Panc1 (cell line): ENCODE measurements around the gene HCFC1R1. TPM values are rescaled to one million over a fixed set of nuclear protein-coding genes. Genes with fewer than 3 reads are reported as not detected.

Experiments used
- ATAC-seq: fragments of 200-7000 bp; cut with Tn5 transposase; 2 replicates; pipeline ENCODE4 v1.9.1; 2020; ENCODE audit warnings: mild to moderate bottlenecking, moderate library complexity
- BruUV-seq: library from RNA; stranded (reverse); fragments of 400-500 nt; replicated peaks from 2 replicates; lab custom pipeline; 2021; lab: Mats Ljungman, UMichigan
- CTCF ChIA-PET: fragments of 300-600 bp; sonication (Branson Sonifier 250); formaldehyde crosslinking; loops from one replicate; lab custom pipeline; 2022; ENCODE audit warnings: antibody characterized with exemption; lab: Charles Lee
- POLR2A ChIA-PET: fragments of 300-600 bp; sonication (Branson Sonifier 250); formaldehyde crosslinking; loops from one replicate; lab custom pipeline; 2022; ENCODE audit warnings: antibody characterized with exemption; lab: Charles Lee
- DNase-seq: peaks from one replicate; pipeline ENCODE4 v3.0.0-alpha.2; 2010; ENCODE audit warnings: low read depth, low spot score
- H3K27ac ChIP-seq: 2 replicates; pipeline ENCODE4 v1.5.1; 2011; ENCODE audit warnings: mild to moderate bottlenecking, low read length, inconsistent platforms
- H3K27me3 ChIP-seq: fragments of 200-500 bp; sonication (Bioruptor generic); 2 replicates; pipeline ENCODE4 v1.6.0; 2014; ENCODE audit warnings: low read length, inconsistent platforms; ENCODE audit not compliant: control insufficient read depth, insufficient read depth
- H3K36me3 ChIP-seq: fragments of 200-500 bp; sonication (Bioruptor generic); 2 replicates; pipeline ENCODE4 v1.5.1; 2014; ENCODE audit warnings: inconsistent platforms, mild to moderate bottlenecking, low read length, moderate library complexity; ENCODE audit not compliant: control insufficient read depth, insufficient read depth
- H3K4me1 ChIP-seq: 2 replicates; pipeline ENCODE4 v1.5.1; 2011; ENCODE audit warnings: inconsistent platforms, mild to moderate bottlenecking, low read length, moderate library complexity; ENCODE audit not compliant: control insufficient read depth, insufficient read depth
- H3K4me3 ChIP-seq, 2 experiments: 2 replicates each; pipeline ENCODE4 v1.5.1; 2011 to 2012; ENCODE audit warnings: low read depth in 2 of 2, low read length in 2 of 2, mild to moderate bottlenecking in 2 of 2, inconsistent platforms in 1 of 2, moderate library complexity in 1 of 2
- H3K9me3 ChIP-seq: fragments of 200-500 bp; sonication (Bioruptor generic); 2 replicates; pipeline ENCODE4 v1.5.1; 2014; ENCODE audit warnings: low read depth, mild to moderate bottlenecking, inconsistent platforms, low read length, moderate library complexity; ENCODE audit not compliant: control insufficient read depth, insufficient read depth
- CTCF ChIP-seq: fragments of 450-650 bp; IDR thresholded peaks from 2 replicates; pipeline ENCODE4 v1.5.1; 2017; ENCODE audit warnings: mild to moderate bottlenecking
- POLR2AphosphoS5 ChIP-seq: IDR thresholded peaks from 2 replicates; pipeline ENCODE4 v1.6.1; 2012; ENCODE audit warnings: mild to moderate bottlenecking, low read depth, low read length, moderate library complexity
- SIN3A ChIP-seq: IDR thresholded peaks from 2 replicates; pipeline ENCODE4 v1.6.1; 2012; ENCODE audit warnings: low read depth, mild to moderate bottlenecking, low read length, moderate library complexity, borderline replicate concordance; ENCODE audit not compliant: insufficient read depth
- TCF7L2 ChIP-seq: IDR thresholded peaks from 2 replicates; pipeline ENCODE4 v1.6.1; 2011; ENCODE audit warnings: mild to moderate bottlenecking, low read depth, low read length, inconsistent platforms
- in situ Hi-C: cut with HindIII; loops from 2 replicates; pipeline ENCODE4 v1.10.0; 2016; ENCODE audit warnings: low sequenced_read_pairs, low pct_unique_long_range_greater_than_20kb
- intact Hi-C: fragments of 100-400 bp; cut with micrococcal nuclease; formaldehyde crosslinking; loops from one replicate; pipeline ENCODE4 v1.10.0; 2022; ENCODE audit not compliant: unreplicated experiment
- total RNA-seq: library from RNA; stranded (reverse); gene quantifications from one replicate; pipeline ENCODE4 v1.2.1, GENCODE V29; 2021; ENCODE audit not compliant: unreplicated experiment
- TF ChIP-seq, protein P1 (sequence below), 2 experiments: IDR thresholded peaks; 2 replicates each; pipeline ENCODE4 v1.6.1; 2011 to 2012; ENCODE audit warnings: low read depth in 2 of 2, control low read depth in 1 of 2, low read length in 1 of 2, mild to moderate bottlenecking in 1 of 2, moderate library complexity in 1 of 2; ENCODE audit not compliant: insufficient read depth in 1 of 2

Gene HCFC1R1
- total RNA-seq, 1 experiment from 2014 or later, result 67.3 TPM

DNA sequence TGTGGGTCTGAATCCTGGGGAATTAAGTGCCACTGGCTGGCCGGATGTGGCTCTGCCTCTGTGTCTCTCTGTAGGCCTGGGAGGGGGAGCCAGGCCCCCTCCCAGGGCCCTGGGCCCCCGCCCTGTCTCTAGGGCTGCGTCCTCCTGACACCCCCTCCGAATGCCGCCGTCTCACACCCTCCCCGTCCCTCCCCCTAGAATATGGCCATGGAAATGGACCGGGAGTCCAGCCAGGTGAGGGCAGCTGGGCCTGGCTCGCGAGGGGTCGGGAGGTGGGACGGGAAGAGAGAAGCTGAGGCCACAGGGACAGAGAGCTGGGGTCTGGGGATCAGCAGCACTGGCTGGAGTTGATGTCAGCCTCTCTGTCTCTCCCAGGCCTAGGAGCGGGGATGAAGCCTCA, 27.4 kb downstream of the HCFC1R1 start:
- intact Hi-C loops (no loop called here), in situ Hi-C loops (no loop called here)
- DNase-seq (no peak), ATAC-seq (no peak)
- Histone ChIP-seq H3K27ac (no peak overlapping the region), H3K9me3 (no peaks in the 10 kb centered on the region), H3K4me3 (no peak overlapping the region), H3K36me3 (no peaks in the 10 kb centered on the region), H3K4me1 (no peaks in the 10 kb centered on the region), H3K27me3 (no peaks in the 10 kb centered on the region)
- ChIA-PET POLR2A (no interaction called here), CTCF (no interaction called here)
- no TSS peak for BruUV-seq
- TF ChIP-seq POLR2AphosphoS5 (no peak), CTCF (no peak), SIN3A (no peak), TCF7L2 (no peak)
- TF ChIP-seq, protein P1, sequence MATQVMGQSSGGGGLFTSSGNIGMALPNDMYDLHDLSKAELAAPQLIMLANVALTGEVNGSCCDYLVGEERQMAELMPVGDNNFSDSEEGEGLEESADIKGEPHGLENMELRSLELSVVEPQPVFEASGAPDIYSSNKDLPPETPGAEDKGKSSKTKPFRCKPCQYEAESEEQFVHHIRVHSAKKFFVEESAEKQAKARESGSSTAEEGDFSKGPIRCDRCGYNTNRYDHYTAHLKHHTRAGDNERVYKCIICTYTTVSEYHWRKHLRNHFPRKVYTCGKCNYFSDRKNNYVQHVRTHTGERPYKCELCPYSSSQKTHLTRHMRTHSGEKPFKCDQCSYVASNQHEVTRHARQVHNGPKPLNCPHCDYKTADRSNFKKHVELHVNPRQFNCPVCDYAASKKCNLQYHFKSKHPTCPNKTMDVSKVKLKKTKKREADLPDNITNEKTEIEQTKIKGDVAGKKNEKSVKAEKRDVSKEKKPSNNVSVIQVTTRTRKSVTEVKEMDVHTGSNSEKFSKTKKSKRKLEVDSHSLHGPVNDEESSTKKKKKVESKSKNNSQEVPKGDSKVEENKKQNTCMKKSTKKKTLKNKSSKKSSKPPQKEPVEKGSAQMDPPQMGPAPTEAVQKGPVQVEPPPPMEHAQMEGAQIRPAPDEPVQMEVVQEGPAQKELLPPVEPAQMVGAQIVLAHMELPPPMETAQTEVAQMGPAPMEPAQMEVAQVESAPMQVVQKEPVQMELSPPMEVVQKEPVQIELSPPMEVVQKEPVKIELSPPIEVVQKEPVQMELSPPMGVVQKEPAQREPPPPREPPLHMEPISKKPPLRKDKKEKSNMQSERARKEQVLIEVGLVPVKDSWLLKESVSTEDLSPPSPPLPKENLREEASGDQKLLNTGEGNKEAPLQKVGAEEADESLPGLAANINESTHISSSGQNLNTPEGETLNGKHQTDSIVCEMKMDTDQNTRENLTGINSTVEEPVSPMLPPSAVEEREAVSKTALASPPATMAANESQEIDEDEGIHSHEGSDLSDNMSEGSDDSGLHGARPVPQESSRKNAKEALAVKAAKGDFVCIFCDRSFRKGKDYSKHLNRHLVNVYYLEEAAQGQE (IDR thresholded peaks at IDR 0.05; ENCODE audit: insufficient read depth in 1 of 2, low read depth in 2 of 2, low read length in 1 of 2), result no peak

GRCh38 chr16:2992383-2993081, 31.2 kb downstream of the HCFC1R1 start:
- ATAC-seq, result no peak
- no peaks in the 10 kb centered on the region for H3K4me1 ChIP-seq
- no peak for DNase-seq
- TF ChIP-seq SIN3A (no peak), CTCF (no peak), TCF7L2 (no peak), POLR2AphosphoS5 (no peak)
- TF ChIP-seq, protein P1 (IDR thresholded peaks at IDR 0.05; ENCODE audit: insufficient read depth in 1 of 2, low read depth in 2 of 2, low read length in 1 of 2), result no peak
- ChIA-PET POLR2A (no interaction called here), CTCF (no interaction called here)
- H3K27me3 ChIP-seq, result no peaks in the 10 kb centered on the region
- H3K36me3 ChIP-seq, result no peaks in the 10 kb centered on the region
- BruUV-seq, result no TSS peak
- intact Hi-C loops, result no loop called here
- in situ Hi-C loops, result no loop called here
- no peak overlapping the region for H3K4me3 ChIP-seq
- H3K27ac ChIP-seq, result no peak overlapping the region
- no peaks in the 10 kb centered on the region for H3K9me3 ChIP-seq
